Mesenchymal stem cell (in vitro differentiated cells and primary cell): ENCODE data around the gene PNMA8C.
"Not testable (repeated sequence)": the region's sequence is repeated elsewhere in the genome, so short reads cannot be mapped to it uniquely, and the experiment has no call there.

Experiments
- DNase-seq: peaks from one replicate; pipeline ENCODE4 v3.0.0-alpha.2; 2013
- H2AFZ ChIP-seq: one replicate; pipeline ENCODE4 v1.6.1; 2013; ENCODE audit warnings: low read depth, mild to moderate bottlenecking, control low read depth, inconsistent platforms, low read length, moderate library complexity
- H2AK5ac ChIP-seq: 2 replicates; pipeline ENCODE4 v1.6.1; 2013; ENCODE audit warnings: low read length, moderate library complexity, mild to moderate bottlenecking, inconsistent platforms; ENCODE audit not compliant: severe bottlenecking
- H2BK120ac ChIP-seq: one replicate; pipeline ENCODE4 v1.6.1; 2013; ENCODE audit warnings: low read depth, mild to moderate bottlenecking, inconsistent platforms, low read length, moderate library complexity
- H2BK12ac ChIP-seq, 2 experiments: one replicate each; pipeline ENCODE4 v1.6.1; 2013; ENCODE audit warnings: inconsistent platforms in 2 of 2, low read length in 2 of 2, mild to moderate bottlenecking in 2 of 2, moderate library complexity in 2 of 2, control low read depth in 1 of 2
- H2BK15ac ChIP-seq: one replicate; pipeline ENCODE4 v1.6.1; 2013; ENCODE audit warnings: mild to moderate bottlenecking, low read depth, inconsistent platforms; ENCODE audit not compliant: poor library complexity, severe bottlenecking
- H2BK5ac ChIP-seq: 2 replicates; pipeline ENCODE4 v1.6.1; 2013; ENCODE audit warnings: low read depth, mild to moderate bottlenecking, low read length, control low read depth, inconsistent platforms; ENCODE audit not compliant: poor library complexity, severe bottlenecking
- H3K14ac ChIP-seq, 2 experiments: one replicate each; pipeline ENCODE4 v1.6.1; 2013; ENCODE audit warnings: inconsistent platforms in 2 of 2, low read length in 2 of 2, control low read depth in 1 of 2, mild to moderate bottlenecking in 1 of 2, moderate library complexity in 1 of 2
- H3K18ac ChIP-seq, 2 experiments: one replicate each; pipeline ENCODE4 v1.6.1; 2013; ENCODE audit warnings: inconsistent platforms in 2 of 2, low read length in 2 of 2, control low read depth in 1 of 2, low read depth in 1 of 2, mild to moderate bottlenecking in 1 of 2
- H3K23ac ChIP-seq, 2 experiments: one replicate each; pipeline ENCODE4 v1.6.1; 2013; ENCODE audit warnings: inconsistent platforms in 2 of 2, low read length in 2 of 2, mild to moderate bottlenecking in 2 of 2, moderate library complexity in 2 of 2, control low read depth in 1 of 2
- H3K27ac ChIP-seq: 2 replicates; pipeline ENCODE4 v1.5.1; 2013; ENCODE audit warnings: mild to moderate bottlenecking, moderate library complexity, low read length, control low read depth, inconsistent platforms; ENCODE audit not compliant: poor library complexity, severe bottlenecking
- H3K27me3 ChIP-seq, 2 experiments: 2 replicates each; pipeline versions ENCODE4 v1.6.1 to v1.7.0; 2013; ENCODE audit warnings: low read length in 2 of 2, mild to moderate bottlenecking in 2 of 2, moderate library complexity in 2 of 2, control low read depth in 1 of 2, inconsistent platforms in 1 of 2; ENCODE audit not compliant: control insufficient read depth in 1 of 2, insufficient read depth in 1 of 2
- H3K36me3 ChIP-seq, 2 experiments: 2 replicates each; pipeline versions ENCODE4 v1.6.1 to v1.7.0; 2013; ENCODE audit warnings: low read length in 2 of 2, control low read depth in 1 of 2, inconsistent platforms in 1 of 2, low read depth in 1 of 2, mild to moderate bottlenecking in 1 of 2; ENCODE audit not compliant: insufficient read depth in 2 of 2, control insufficient read depth in 1 of 2
- H3K4ac ChIP-seq, 2 experiments: one replicate each; pipeline ENCODE4 v1.6.1; 2013; ENCODE audit warnings: inconsistent platforms in 2 of 2, low read length in 2 of 2, mild to moderate bottlenecking in 2 of 2, moderate library complexity in 2 of 2, control low read depth in 1 of 2, low read depth in 1 of 2
- H3K4me1 ChIP-seq: 2 replicates; pipeline ENCODE4 v1.6.1; 2013; ENCODE audit warnings: low read depth, low read length, control low read depth; ENCODE audit not compliant: control insufficient read depth, insufficient read depth
- H3K4me2 ChIP-seq: 2 replicates; pipeline ENCODE4 v1.6.1; 2013; ENCODE audit warnings: low read length, mild to moderate bottlenecking, inconsistent platforms; ENCODE audit not compliant: poor library complexity, severe bottlenecking
- H3K4me3 ChIP-seq, 2 experiments: 2 replicates each; pipeline versions ENCODE4 v1.5.1 to v1.7.0; 2013; ENCODE audit warnings: low read length in 2 of 2, mild to moderate bottlenecking in 2 of 2, control low read depth in 1 of 2, low read depth in 1 of 2; ENCODE audit not compliant: insufficient read depth in 1 of 2
- H3K79me1 ChIP-seq: replicated peaks from 2 replicates; pipeline ENCODE4 v1.6.1; 2013; ENCODE audit warnings: mild to moderate bottlenecking, control low read depth, low read length, inconsistent platforms; ENCODE audit not compliant: poor library complexity, severe bottlenecking
- H3K9ac ChIP-seq: 2 replicates; pipeline ENCODE4 v1.7.0; 2013; ENCODE audit warnings: mild to moderate bottlenecking, low read length, moderate library complexity
- H3K9me3 ChIP-seq: 2 replicates; pipeline ENCODE4 v1.7.0; 2013; ENCODE audit warnings: mild to moderate bottlenecking, low read length; ENCODE audit not compliant: control insufficient read depth
- H4K8ac ChIP-seq: one replicate; pipeline ENCODE4 v1.6.1; 2013; ENCODE audit warnings: inconsistent platforms, mild to moderate bottlenecking, low read length, moderate library complexity
- H4K91ac ChIP-seq: one replicate; pipeline ENCODE4 v1.6.1; 2013; ENCODE audit warnings: mild to moderate bottlenecking, low read length, inconsistent platforms
- WGBS: methylation state at CpG from one replicate; pipeline ENCODE4 v1.1.7; 2013; ENCODE audit warnings: mixed read lengths; 5-methylcytosine and 5-hydroxymethylcytosine counted together

The PNMA8C gene

GRCh38 chr19:46442808-46443450 lies 14.2 kb upstream of the PNMA8C start:
- no peak overlapping the region for H3K9ac ChIP-seq
- H3K9me3 ChIP-seq = no peaks in the 10 kb centered on the region
- peak overlapping the region; percentile 40 for H3K27ac ChIP-seq
- no peak overlapping the region for H3K4me2 ChIP-seq
- H3K14ac ChIP-seq = no peak overlapping the region
- no peaks in the 10 kb centered on the region for H3K79me1 ChIP-seq
- DNase-seq = peak; percentile 61
- no peak overlapping the region for H2BK15ac ChIP-seq
- H2BK120ac ChIP-seq = no peak overlapping the region
- H3K23ac ChIP-seq = no peak overlapping the region
- H3K18ac ChIP-seq = peak overlapping the region; percentile 33 to 52
- H2AK5ac ChIP-seq = no peak overlapping the region
- no peak overlapping the region for H2BK5ac ChIP-seq
- peaks cover 3% of the 10 kb centered on the region for H3K4me1 ChIP-seq
- H3K4ac ChIP-seq = no peak overlapping the region
- H3K27me3 ChIP-seq = no peaks in the 10 kb centered on the region
- no peak overlapping the region for H4K91ac ChIP-seq
- no peak overlapping the region for H3K4me3 ChIP-seq
- peak overlapping the region; percentile 4 for H2AFZ ChIP-seq
- no peak overlapping the region for H2BK12ac ChIP-seq
- 71% methylated on average over 6 of the region's 8 CpGs for WGBS
- H4K8ac ChIP-seq = no peak overlapping the region
- H3K36me3 ChIP-seq = no peaks in the 10 kb centered on the region

- no peak overlapping the region for H2BK15ac ChIP-seq
- H3K27me3 ChIP-seq = no peaks in the 10 kb centered on the region
- no peak overlapping the region for H3K27ac ChIP-seq
- no peak overlapping the region for H2BK12ac ChIP-seq
- no peaks in the 10 kb centered on the region for H3K36me3 ChIP-seq
- H2BK120ac ChIP-seq = no peak overlapping the region
- 80% methylated on average over 1 of the region's 1 CpG for WGBS
- H3K9me3 ChIP-seq = no peaks in the 10 kb centered on the region
- no peak overlapping the region for H4K91ac ChIP-seq
- H3K9ac ChIP-seq = no peak overlapping the region
- no peak for DNase-seq
- no peak overlapping the region for H2AK5ac ChIP-seq
- no peak overlapping the region for H3K18ac ChIP-seq
- no peaks in the 10 kb centered on the region for H3K79me1 ChIP-seq
- no peak overlapping the region for H4K8ac ChIP-seq
- H3K4me2 ChIP-seq = no peak overlapping the region
- no peak overlapping the region for H3K4me3 ChIP-seq
- no peak overlapping the region for H2AFZ ChIP-seq
- peaks cover 3% of the 10 kb centered on the region for H3K4me1 ChIP-seq
- H3K14ac ChIP-seq = no peak overlapping the region
- H3K4ac ChIP-seq = no peak overlapping the region
- H2BK5ac ChIP-seq = no peak overlapping the region
- no peak overlapping the region for H3K23ac ChIP-seq
These were observed 13.1 kb upstream of the PNMA8C start for GRCh38 chr19:46441866-46442265.

- 100% methylated on average over 2 of the region's 4 CpGs for WGBS
- H2BK15ac ChIP-seq, H3K14ac ChIP-seq, H2AFZ ChIP-seq, H2BK12ac ChIP-seq, H4K8ac ChIP-seq, H3K9me3 ChIP-seq, H3K18ac ChIP-seq, H2BK120ac ChIP-seq, H3K36me3 ChIP-seq, H3K4me1 ChIP-seq, H3K4me2 ChIP-seq, H2AK5ac ChIP-seq, H2BK5ac ChIP-seq, H4K91ac ChIP-seq, H3K9ac ChIP-seq, H3K23ac ChIP-seq, H3K27ac ChIP-seq, DNase-seq, H3K4ac ChIP-seq, H3K4me3 ChIP-seq, H3K79me1 ChIP-seq: not testable (repeated sequence)
- H3K27me3 ChIP-seq = peaks cover 0 to 11% of the 10 kb centered on the region in 2 experiments
These were observed 7.0 kb upstream of the PNMA8C start for GRCh38 chr19:46435689-46436088.

GRCh38 chr19:46435009-46435408 lies 6.3 kb upstream of the PNMA8C start:
- Histone ChIP-seq H2BK15ac (no peak overlapping the region), H3K9ac (no peak overlapping the region), H3K18ac (no peak overlapping the region), H2BK12ac (no peak overlapping the region), H2AFZ (no peak overlapping the region), H4K91ac (no peak overlapping the region), H3K9me3 (no peaks in the 10 kb centered on the region), H3K27me3 (peaks cover 2 to 15% of the 10 kb centered on the region in 2 experiments), H3K4me1 (no peaks in the 10 kb centered on the region), H3K4ac (no peak overlapping the region), H3K4me3 (no peak overlapping the region), H3K23ac (no peak overlapping the region), H2BK5ac (no peak overlapping the region), H3K27ac (no peak overlapping the region), H4K8ac (no peak overlapping the region), H3K79me1 (no peaks in the 10 kb centered on the region), H2AK5ac (no peak overlapping the region), H3K36me3 (no peaks in the 10 kb centered on the region), H3K4me2 (no peak overlapping the region), H2BK120ac (no peak overlapping the region), H3K14ac (no peak overlapping the region)
- DNase-seq = no peak
- WGBS = 63% methylated on average over 6 of the region's 6 CpGs
